WERI-Rb-1 (cell line): ENCODE results near the gene NEURL2.

Experiments used
- DNase-seq: peaks from one replicate; pipeline ENCODE4 v3.0.0-alpha.2; 2020
- H3K27ac ChIP-seq: fragments of 250-450 bp; sonication (Bioruptor Pico); 2 replicates; pipeline ENCODE4 v1.5.1; 2020; ENCODE audit warnings: mild to moderate bottlenecking, moderate library complexity
- H3K27me3 ChIP-seq: fragments of 250-450 bp; sonication (Bioruptor Pico); 2 replicates; pipeline ENCODE4 v1.5.1; 2021; ENCODE audit warnings: mild to moderate bottlenecking, low read depth, moderate library complexity; ENCODE audit not compliant: insufficient read depth, severe bottlenecking
- H3K36me3 ChIP-seq: fragments of 250-450 bp; sonication (Bioruptor Pico); 2 replicates; pipeline ENCODE4 v1.5.1; 2020; ENCODE audit warnings: mild to moderate bottlenecking, moderate library complexity
- H3K4me3 ChIP-seq: 2 replicates; pipeline ENCODE4 v1.5.1; 2011; ENCODE audit warnings: low read depth, mild to moderate bottlenecking, control low read depth, low read length
- H3K9me3 ChIP-seq: fragments of 250-450 bp; sonication (Bioruptor Pico); 2 replicates; pipeline ENCODE4 v1.5.1; 2021; ENCODE audit warnings: mild to moderate bottlenecking, moderate library complexity; ENCODE audit not compliant: severe bottlenecking
- TF ChIP-seq, protein P1 (sequence below): IDR thresholded peaks from 2 replicates; pipeline ENCODE4 v1.5.1; 2011; ENCODE audit warnings: low read depth, mild to moderate bottlenecking, control low read depth, inconsistent platforms, low read length

NEURL2 gene

DNA sequence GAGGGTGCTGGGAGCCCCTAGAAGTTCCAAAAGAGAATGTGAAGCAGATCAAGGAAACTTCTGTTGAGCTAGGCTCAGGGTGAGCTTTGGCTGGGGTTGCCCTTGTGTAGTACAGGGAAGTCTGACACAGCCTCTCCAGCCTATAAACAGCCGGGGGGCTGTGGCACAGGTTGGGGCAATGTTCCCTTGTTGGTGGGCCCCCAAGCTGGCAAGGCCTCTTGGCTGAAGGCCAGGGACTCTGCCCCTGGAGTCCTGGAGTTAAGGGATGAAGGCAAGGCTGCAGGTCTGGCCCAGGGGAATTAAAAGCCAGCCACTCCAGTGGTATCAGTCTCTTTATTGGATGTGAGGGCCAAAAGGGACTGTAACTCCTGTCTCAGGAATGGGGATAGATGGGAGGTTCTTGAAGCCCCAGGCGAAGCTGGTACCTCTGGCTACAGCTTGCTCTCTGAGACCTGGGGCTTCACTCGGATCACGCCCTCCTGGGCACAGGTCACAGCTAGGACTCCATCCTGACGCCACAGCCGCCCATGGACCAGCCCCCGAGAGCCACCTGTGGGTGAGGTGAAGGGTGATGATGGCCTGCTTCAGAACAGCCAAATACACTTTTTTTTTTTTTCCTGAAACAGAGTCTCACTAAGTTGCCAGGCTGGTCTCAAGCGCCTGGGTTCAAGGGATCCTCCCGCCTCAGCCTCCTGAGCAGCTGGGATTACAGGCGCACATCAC, 49.4 kb downstream of the NEURL2 start:
- H3K4me3 ChIP-seq, result no peak overlapping the region
- H3K9me3 ChIP-seq, result no peaks in the 10 kb centered on the region
- H3K27me3 ChIP-seq, result no peaks in the 10 kb centered on the region
- TF ChIP-seq, protein P1, sequence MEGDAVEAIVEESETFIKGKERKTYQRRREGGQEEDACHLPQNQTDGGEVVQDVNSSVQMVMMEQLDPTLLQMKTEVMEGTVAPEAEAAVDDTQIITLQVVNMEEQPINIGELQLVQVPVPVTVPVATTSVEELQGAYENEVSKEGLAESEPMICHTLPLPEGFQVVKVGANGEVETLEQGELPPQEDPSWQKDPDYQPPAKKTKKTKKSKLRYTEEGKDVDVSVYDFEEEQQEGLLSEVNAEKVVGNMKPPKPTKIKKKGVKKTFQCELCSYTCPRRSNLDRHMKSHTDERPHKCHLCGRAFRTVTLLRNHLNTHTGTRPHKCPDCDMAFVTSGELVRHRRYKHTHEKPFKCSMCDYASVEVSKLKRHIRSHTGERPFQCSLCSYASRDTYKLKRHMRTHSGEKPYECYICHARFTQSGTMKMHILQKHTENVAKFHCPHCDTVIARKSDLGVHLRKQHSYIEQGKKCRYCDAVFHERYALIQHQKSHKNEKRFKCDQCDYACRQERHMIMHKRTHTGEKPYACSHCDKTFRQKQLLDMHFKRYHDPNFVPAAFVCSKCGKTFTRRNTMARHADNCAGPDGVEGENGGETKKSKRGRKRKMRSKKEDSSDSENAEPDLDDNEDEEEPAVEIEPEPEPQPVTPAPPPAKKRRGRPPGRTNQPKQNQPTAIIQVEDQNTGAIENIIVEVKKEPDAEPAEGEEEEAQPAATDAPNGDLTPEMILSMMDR, result no peak
- no peak overlapping the region for H3K27ac ChIP-seq
- H3K36me3 ChIP-seq, result peaks cover 34% of the 10 kb centered on the region
- no peak for DNase-seq

DNA sequence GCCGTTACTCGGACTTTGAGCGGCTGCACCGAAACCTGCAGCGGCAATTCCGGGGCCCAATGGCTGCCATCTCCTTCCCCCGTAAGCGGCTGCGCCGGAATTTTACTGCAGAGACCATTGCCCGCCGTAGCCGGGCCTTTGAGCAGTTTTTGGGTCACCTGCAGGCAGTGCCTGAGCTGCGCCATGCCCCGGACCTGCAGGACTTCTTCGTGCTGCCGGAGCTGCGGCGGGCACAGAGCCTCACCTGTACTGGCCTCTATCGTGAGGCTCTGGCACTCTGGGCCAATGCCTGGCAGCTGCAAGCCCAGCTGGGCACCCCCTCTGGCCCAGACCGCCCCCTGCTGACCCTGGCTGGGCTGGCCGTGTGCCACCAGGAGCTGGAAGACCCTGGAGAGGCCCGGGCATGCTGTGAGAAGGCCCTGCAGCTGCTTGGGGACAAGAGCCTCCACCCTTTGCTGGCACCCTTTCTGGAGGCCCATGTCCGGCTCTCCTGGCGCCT, 50.3 kb downstream of the NEURL2 start:
- H3K4me3 ChIP-seq, result no peak overlapping the region
- no peaks in the 10 kb centered on the region for H3K27me3 ChIP-seq
- DNase-seq, result no peak
- peaks cover 29% of the 10 kb centered on the region for H3K36me3 ChIP-seq
- no peaks in the 10 kb centered on the region for H3K9me3 ChIP-seq
- H3K27ac ChIP-seq, result no peak overlapping the region
- TF ChIP-seq, protein P1, result no peak
